ENCODE results near the gene NGFR.

The NGFR gene

DNA sequence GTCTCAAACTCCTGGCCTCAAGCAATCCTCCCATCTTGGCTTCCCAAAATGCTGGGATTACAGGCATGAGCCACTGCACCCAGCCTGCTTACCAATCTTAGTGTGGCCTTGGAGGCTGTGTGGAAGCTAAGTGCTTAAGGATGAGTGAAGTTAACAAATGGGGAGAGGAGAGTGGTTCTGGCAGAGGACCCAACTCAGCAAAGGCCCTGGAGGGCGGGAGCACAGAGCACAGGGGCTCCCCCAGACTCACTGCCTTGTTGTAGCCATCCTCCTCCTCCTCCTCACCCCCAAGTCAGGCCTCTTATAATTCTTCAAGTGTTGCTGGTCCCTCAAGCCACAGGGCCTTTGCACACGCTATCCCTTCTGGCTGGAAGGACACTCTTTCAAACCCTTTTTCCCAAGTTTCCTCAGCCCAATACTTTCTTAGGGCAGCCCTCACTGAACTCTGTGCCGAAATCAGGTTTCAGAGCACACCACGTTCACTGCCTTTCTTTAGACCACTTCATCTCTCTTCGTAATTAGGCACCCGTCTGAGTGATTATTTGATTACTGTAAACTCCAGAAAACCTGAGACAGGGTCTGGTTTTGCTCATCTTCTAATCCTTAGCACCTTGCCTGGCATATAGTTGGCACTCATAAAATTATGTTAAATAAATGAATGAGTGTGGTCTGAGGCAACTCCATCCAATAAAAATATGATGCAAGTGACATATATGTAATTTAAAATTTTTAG, 23.4 kb downstream of the NGFR start:
- FAIRE-seq = no peak

DNA sequence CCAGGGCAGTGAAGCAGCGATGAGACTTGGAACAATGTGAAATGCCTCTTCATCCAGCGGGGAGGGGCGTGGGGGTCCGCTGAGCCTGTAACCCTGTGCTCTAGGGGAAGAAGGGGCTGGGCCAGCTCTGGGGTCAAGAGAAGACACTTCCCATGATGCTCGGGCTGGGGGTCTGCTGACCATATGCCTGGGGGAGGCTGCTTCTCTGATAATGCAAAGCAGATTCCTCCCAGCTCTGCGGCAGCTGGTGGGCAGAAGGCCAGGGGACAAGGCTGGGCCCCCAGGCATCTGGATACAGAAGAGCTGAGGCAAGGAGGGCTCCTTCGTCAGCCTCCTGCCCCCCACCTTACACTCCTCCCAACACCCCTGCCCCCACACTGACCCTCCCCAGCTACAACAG, 24.7 kb downstream of the NGFR start:
- no peak for FAIRE-seq

DNA sequence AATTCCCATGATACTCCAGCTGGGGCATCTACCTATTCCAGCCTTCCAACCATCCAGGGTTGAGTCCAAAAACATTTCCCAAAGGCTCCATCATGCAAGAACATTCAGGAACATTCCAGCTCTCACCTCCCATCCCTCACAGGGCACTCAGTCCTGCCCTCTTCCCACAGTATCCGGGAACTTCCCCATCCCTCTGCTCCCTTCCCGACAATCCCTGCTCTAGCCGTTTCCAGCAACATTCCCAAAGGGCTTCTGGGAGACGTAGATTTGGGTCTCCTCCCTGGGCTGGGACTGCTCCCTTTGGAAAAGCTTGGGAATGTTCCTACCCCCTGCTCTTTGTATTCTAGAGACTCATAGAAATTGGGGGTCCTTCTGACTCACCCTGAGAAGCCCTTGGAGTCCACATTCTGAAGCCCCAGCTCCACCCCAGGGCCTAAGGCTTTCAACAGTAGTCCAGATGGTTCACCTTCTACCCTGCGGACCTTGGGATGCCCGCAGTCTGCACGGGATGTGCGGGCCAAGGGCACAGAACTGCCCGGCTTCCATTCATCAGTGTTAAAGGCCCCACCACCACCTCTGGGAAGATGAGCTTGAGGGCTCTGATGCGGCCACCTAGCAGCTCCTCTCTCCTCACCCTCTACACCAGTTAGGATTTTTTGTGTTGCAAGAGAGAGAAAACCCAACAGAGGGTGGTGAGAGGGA, 25.4 kb downstream of the NGFR start:
- FAIRE-seq = no peak

GRCh38 chr17:49521088-49521450, 26.0 kb downstream of the NGFR start:
- no peak for FAIRE-seq

GRCh38 chr17:49521471-49522356, 26.6 kb downstream of the NGFR start:
- no peak for FAIRE-seq

DNA sequence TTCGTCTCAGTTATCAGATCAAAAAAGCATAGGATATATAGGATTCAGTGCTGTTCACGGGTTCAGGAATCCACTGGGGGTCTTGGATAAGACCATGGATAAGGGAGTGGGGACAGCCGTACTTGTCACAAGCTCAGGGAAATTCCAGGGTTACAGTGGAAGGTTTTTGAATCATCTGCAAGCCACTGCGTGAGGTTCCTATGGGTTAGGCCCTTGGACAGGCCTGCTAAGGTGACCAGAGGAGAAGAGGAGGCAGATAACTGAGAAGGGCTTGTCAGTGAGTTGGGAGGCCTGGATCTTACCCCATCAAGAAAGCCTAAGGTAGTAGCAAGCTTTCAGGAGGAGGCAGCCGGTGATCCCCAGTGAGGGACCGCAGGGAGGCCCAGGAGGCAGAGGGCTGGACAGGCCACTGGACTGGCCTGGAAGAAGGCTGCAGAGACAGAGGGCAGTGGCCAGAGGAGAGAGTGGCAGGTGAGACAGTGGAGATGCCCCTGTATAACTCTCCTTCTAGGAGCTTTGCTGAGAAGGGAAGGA, 27.3 kb downstream of the NGFR start:
- no peak for FAIRE-seq

DNA sequence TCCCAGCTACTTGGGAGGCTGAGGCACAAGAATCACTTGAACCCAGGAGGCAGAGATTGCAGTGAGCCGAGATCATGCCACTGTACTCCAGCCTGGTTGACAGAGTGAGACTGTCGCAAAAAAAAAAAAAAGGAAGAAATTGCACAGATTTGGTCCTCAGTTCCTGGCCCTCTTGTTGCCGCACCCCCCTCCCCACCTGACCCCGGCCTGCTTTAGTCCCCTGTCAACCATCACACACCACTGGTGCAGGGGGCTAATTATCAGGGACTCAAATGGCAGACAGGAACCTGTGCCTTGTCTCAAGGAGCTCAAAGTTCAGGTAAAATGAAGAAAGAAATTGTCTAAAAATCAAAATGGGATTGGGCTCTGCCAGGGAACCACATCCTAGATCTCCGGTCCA, 28.1 kb downstream of the NGFR start:
- no peak for FAIRE-seq

- FAIRE-seq = no peak
Measured at GRCh38 chr17:49523706-49524472, 28.8 kb downstream of the NGFR start.

- no peak for FAIRE-seq
Measured at GRCh38 chr17:49524473-49525359, 29.6 kb downstream of the NGFR start.

DNA sequence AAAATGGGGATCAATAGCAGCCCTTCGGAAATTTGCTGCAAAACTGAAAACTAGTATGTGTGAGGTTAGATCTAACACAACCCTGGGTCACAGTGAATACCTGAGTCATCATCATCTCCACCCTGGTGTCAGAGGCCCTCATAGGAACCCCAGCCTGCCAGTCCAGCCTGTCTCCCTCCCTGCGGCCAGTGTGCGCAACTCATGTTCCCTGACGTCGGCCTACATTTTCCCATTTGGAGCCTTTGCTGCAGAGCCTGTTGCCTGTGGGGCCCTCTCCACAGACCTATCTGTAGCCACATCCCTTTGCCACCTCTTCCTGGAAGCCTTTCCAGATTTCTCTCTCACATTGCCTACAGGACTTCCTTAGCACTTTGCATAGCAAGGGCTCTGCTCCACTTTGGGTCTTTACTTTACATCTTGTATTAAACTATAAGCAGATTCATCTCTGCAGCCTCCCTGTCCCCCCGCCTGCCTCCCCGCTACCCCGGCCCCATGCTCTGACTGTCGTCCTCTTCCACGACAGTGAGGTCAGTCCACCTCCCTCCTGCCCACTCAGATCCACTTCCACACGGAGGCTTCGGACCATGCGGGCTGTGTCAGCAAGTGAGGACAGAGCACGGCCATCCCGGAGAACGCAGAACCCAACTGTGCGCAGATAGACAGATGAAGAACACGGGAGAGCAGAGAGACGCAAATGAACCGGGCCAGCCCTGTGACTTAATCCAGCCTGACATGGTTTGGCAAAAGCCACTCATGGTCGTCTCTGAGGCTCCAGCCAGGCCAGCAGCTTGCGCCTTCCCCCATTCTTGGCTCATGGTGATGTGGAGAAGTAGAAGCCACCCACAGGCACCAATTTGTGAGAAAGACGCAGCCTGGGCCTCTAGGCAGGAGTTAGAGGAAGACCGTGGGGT, 31.0 kb downstream of the NGFR start:
- FAIRE-seq = no peak

- FAIRE-seq = no peak
Measured at GRCh38 chr17:49527927-49528651, 33.0 kb downstream of the NGFR start.

GRCh38 chr17:49528966-49529365, 33.9 kb downstream of the NGFR start:
- FAIRE-seq = no peak

DNA sequence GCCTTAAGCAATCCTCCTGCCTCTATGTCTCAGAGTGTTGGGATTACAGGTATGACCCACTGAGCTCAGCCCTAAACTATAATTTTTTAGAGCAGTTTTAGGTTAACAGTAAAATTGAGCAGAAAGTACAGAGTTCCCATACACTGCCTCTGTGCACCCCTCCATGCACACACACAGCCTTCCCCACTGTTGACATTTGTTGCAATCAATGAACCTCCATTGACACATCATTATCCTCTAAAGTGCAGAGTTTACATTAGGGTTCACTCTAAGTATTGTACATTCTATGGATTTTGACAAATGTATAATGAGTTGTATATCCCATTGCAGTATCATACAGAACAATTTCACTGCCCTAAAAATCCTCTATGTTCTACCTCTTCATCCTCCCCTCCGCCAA, 35.0 kb downstream of the NGFR start:
- no peak for FAIRE-seq

GRCh38 chr17:49543860-49544259, 48.8 kb downstream of the NGFR start:
- FAIRE-seq = no peak

- FAIRE-seq = no peak
Measured at GRCh38 chr17:49545007-49545660, 50.0 kb downstream of the NGFR start.

- no peak for FAIRE-seq
Measured at GRCh38 chr17:49545806-49546545, 50.9 kb downstream of the NGFR start.

- no peak for FAIRE-seq
Measured at GRCh38 chr17:49546546-49547535, 51.7 kb downstream of the NGFR start.

Data from TTC549 (cell line).